HG03108 (cell line): ENCODE measurements around the gene TMEM253.

Experiments used
- ATAC-seq: cut with Tn5 transposase; IDR thresholded peaks from one replicate; pipeline ENCODE4 v1.9.1; 2021; ENCODE audit warnings: moderate library complexity; ENCODE audit not compliant: unreplicated experiment

Gene TMEM253

DNA sequence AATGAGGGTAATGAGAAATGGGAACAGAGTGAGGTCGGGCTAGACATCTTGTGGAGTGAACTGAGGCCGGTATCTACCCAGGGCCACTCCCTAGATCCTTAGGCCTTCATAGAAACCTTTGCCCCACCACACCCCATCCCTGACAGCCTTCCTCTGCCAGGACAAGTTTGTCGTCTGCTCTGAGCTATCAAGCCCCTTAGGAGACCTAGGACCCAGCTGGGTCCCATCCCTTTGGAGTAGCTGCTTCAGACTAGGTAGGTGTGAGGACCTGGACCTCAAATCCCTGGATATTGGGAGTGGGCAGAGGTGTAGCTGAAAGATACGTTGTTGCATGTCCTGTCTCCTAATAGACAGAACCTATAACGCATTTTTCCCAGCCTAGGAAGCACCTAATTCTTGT is at the start of gene TMEM253:
TSS of gene TMEM253 (plus strand) at position 136 of the 400 bp plus-strand sequence. CDS start 278 bp downstream, outside the sequence.
- ATAC-seq = no peak

DNA sequence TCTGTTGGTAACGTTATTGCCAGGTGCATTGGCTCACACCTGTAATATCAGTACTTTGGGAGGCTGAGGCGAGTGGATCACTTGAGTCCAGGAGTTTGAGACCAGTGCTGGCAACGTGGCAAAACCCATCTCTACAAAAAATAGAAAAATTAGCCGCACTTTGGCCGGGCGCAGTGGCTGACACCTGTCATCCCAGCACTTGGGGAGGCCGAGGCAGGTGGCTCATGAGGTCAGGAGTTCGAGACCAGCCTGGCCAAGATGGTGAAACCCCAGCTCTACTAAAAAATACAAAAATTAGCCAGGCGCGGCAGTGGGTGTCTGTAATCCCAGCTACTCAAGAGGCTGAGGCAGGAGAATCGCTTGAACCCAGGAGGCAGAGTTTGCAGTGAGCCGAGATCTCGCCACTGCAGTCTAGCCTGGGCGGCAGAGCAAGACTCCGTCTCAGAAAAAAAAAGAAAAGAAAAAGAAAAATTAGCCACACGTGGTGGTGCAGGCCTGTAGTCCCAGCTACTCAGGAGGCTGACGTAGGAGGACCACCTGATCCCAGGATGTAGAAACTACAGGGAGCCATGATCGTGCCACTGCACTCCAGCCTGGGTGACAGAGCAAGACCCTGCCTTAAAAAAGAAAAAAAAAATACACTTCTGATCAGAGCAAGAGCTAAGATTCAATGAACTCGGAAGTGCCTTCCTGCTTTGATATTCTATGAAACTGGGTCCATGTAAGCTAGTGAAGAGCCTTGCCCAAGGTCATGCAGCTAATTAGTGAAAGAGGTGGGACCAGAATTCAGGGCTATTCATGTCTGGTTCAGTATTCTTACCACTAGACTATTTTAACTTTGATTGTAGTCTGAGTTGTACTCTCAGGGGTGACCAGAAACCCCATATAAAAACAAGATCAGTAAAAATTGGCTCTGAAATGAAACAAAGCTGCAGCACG is 47.4 kb upstream of the TMEM253 start:
- no peak for ATAC-seq

DNA sequence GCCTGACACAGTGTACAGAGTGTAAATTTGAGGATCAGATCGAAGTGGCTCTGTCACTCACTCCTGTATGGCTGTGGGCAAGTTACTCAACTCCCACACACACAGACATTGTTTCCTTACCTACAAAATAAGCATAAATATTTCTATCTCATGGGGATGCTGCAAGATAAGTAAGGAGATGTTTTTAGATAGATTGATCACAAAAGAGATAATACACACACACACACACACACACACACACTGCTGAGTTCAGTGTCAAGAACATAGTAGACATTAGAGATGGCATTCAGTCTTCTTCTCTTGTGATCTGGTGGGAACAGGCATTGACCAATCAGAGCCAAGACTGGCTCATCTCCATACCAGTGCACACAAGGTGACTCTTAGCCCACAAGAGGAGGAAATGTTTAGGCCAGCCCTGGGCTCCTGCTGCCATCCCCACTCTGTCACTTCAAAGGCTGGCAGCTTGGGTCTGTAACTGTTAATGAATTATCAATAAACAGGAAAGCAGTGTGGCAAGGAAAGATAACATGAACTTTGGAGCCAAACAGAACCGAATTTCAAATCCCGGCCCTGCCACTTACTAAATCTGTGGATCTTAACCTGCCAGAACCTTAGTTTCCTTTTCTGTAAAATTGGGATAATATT is 46.6 kb upstream of the TMEM253 start:
- ATAC-seq = no peak

DNA sequence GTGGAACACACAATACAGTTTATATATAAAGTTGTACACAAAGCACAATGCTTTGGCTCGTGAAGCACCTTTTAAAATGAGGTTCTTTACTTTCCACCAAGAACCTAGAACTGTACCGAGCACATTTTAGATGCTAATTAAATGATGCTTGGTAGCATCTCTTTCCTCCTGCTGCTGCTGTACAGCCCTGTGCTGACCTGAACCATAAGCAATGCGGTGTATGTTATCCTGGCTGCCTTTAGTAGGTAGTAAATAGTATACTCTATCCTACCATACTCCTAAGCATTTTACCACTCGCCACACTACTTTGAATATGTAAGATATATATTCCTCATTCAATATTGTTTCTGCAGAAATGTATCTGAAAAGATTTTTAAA is 46.1 kb upstream of the TMEM253 start:
- no peak for ATAC-seq

DNA sequence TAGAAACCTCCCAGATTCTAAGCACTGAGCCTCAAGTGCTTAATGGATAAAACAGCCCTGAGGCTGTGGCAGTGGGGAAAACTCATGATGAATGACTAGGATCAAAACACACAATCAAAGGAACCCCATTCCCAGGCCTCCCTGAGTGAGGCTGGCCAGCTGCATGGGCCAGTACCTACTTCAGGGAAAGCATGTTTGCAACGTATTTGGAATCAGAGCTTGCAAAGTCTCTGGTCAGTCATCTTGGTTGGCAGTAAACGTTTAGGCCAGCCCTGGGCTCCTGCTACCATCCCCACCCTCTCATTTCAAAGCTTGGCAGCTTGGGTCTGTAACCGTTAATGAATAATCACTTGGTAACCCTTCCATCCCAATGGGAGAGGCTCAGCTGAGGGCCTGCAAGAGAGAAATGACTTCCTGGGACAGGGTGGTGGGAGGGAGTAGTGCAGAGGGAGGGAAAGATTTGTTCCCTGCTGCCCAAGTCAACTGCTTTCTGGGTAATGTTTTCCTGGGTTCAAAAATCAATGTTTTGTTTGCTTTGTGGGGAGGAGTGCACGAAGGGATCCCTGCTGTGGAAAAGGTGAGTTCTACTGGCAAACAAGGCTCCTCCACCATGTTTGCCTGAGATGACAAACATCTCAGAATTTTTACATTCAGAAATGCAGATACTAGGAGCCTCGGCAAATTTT is 45.3 kb upstream of the TMEM253 start:
- no peak for ATAC-seq

DNA sequence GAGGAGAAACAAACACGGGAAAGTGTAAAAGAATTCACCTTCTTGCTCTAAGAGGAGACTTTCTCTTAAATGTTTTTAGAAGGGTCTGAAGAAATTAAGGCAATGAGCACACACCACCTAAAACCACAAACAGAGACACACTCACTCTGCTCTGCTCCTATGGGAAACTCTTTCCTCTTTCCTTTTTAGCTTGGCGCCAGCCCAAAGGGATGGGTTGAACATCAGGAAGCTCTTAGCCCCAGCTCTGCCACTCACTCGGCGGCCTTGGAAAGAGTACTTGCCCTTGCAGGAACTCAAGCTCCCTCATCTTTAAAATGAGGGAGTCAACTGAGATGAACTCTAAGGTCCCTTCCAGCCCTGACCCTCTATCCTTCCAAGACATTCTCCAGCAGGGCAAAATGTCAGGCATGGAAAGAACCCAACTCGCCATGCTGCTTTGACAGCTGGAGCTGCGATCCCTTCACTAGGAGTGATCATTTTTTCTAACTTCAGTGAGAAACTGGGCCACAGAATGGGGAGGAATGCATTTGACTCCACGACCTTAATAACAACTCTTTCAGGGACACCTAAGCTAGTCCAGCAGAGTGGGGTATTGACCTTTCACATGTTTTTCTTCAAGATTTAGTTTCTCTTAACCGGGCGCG is 44.2 kb upstream of the TMEM253 start:
- no peak for ATAC-seq

DNA sequence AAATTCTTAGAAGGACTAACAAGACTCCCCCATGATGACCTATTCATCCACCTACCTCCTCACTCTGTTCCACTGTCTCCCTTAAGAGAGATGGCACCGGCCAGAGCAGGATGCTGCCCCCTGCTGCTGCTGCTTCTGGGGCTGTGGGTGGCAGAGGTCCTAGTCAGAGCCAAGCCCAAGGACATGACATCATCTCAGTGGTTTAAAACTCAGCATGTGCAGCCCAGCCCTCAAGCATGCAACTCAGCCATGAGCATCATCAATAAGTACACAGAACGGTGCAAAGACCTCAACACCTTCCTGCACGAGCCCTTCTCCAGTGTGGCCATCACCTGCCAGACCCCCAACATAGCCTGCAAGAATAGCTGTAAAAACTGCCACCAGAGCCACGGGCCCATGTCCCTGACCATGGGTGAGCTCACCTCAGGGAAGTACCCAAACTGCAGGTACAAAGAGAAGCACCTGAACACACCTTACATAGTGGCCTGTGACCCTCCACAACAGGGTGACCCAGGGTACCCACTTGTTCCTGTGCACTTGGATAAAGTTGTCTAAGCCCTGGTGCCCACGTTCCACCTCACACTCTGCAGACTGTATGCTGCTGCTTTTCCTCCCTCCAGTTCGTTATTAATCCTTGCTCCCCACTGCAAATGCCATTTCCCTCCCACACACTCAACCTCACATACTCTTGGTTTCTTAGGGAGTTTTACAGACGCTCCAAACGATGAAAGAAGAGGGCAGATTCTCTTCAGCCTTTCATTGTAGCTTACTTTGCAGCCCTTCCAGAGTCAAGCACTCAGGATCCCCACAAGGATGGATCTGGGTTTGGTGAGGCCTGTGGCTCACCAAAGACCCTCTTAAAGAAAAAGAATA is 42.8 kb upstream of the TMEM253 start, which contains the start of gene RNASE8:
TSS of gene RNASE8 (plus strand) at position 20 of the 873 bp plus-strand sequence. CDS start at position 91, 71 bp downstream.
- ATAC-seq = no peak

DNA sequence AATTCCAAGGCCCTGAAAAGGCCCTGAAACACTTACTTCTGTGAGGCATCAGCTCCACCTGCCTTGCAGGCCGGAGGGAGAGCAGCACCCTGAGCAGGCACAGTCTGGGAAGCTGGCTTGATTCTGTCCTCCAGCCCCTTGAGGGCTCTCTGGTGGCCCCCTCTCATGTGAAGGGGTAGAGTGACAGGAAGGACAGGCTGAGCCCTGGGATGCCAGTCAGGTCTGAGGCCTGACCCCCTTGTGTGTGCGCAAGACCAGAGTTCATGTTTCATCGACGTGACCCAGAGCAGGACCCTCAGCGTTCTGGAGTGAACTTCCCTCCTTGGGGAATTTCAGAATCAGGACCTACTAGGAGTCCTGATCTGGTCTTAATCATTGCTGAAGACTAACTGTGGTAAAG is 42.0 kb upstream of the TMEM253 start:
- ATAC-seq = no peak

DNA sequence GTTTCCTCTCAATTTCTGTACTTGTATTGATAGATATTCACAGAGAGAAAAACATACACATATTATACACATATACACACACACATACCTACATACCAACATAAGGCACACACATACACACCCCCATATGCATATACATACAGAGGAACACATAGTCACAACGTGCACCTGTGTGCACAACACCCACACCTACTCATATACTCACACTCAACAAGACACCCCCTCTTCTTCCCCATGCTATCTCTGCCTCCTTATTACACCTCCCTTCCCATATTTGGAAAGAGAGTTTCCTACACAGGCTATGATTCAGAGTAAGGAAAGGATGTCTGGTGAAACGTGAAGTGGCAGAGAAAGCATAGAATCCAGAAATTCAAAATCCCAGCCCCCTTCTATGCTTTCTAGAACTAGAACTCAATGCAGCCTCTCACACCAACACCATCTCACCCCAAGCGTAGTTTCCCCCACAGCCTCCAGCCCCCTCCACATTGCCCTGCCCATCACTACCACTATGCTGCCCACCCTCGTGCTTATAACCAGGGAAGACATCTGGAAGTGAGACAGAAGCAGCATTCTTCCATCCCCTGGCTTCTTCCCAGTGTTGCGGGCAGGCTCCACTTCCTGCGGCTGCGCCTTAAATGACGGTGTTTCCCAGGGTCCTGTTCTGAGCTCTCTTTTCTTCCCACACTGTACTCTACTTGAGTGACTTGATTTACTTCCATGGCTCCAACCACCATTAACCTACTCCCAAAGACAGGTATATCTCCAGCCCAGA is 40.8 kb upstream of the TMEM253 start:
- no peak for ATAC-seq

DNA sequence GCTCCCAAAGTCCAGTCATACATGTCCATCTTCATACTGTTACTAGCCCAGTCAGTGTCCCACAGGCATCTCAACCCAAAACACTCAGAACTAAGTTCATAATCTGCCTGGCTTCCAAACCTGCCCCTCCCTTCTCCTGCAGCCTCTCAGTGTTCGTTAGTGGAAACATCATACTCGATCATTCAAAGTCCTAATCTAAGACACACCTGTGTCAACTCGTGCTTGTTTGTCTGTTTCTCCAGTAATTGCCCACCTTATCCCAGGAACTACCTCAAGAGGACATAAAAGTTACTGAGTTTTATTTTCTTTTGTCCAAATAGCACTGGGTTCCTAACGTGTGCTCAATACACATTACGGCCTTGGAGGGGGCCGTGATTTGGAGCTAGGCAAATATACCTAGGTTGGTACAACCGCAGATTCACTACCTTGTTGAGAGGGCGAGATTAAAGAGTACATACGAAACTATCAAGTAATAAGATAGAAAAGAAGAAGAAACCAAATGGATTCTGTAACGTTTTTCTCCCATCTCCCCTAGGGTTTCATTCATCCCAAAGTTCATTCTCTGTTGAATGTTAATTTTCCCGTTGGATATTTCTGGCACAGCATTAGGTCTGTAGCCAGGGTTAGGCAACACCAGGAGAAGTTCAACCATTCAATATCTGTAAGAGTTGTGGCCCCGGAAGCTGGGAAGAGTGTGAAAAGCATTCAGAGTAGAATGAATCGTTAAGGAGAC is 40.1 kb upstream of the TMEM253 start:
- no peak for ATAC-seq

DNA sequence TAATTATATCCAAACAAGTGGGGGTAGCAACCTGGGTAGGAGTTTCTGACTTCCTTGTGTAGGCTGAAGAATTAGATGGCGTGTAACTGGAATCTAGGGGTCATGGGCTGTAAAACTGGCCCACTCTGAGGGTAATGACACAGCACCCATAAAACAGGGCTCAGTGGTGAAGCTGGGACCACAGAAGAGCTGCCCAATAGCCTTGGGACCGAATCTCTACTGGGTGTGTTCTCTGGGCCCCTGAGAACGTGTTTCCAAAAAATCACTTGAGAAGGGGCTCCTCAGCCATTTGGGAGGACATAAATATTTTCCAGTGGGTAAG is 39.6 kb upstream of the TMEM253 start:
- ATAC-seq = no peak

DNA sequence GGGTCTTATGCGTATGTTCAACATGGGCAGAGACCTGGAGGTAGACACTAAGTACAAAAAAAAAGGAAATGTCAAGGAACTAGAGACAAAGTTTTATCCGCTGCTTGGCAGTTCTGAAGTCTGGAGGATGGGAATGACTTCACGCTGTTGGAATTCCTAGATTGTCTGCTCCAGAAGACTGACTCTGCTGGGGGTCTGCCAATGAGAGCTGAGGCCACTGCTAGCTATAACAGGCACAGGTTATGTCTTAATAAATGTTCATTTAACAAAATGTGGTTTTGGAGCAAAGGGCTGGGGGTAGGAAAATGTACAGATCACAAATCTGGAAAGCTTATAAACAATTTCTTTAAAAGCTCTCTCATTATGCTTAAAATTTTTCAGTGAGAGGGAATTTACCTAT is 37.4 kb upstream of the TMEM253 start:
- ATAC-seq = no peak

DNA sequence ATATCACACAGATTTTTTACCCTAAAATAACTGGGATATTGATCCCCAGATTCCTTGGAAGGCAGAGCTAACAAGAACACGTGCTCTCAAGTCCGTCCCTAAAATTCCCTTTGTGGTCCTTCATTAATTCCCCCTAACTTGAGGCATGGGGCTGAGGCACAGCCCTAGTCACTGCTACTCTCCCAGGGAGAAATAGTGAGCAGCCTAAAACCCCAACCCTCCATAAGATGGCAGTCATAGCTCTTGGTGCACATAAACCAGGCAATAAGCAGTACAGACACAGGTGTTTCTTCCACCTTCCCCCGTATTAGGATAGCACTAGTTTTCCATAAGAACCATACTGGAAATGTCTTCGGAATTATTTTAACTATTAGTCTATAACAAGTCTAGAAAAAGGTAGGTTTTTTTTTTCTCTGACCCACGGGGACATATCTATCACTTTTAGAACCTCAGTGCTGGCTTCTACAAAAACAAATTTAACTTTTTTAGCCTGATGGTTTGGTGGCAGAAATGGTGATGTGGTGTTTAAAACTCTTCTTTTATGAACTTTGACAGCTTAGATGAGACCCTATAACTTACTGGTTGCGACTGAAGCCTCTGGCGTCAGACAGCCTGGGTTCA is 33.9 kb upstream of the TMEM253 start:
- ATAC-seq = no peak

DNA sequence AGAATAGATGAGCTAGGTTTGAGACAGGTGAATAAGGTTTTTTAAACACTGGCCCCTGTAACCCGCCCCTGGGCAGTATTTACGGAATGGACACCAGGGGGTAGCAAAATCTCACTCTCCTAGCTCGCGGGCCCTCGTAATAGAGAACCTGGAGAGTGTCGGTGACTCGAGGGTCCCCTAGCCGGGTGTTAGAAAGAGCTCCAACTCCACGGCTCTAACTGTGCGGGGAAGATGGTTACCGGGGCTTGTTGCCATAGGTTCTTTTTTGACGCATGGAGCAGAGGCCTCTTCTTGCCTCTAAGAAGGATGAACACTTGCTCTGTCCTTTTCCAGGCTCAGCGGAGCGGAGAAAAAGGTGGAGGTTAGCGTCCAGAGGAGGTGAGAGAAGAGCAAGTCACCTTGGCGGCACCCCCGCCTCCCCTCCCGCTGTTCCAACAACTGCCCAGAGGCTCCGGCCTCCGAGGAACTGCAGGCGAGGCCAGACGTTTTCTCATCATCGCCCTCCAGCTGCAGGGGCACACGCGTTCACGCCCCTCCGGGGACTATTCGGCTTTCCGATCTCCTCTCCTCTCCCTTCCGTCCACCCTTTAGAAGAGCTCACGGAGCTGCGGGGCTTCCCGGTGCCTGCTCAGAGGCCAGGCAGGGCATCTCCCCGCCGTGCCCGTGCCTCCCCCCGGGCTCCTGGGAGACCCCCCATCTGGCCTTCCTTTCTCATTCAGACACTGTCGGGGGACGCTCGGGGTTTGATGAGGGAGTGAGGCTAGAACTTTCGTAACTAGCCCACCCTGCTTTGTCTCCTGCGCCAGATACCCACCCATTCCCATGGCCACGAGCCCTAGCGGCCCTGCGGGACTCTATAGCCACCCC is 32.1 kb upstream of the TMEM253 start:
- no peak for ATAC-seq

DNA sequence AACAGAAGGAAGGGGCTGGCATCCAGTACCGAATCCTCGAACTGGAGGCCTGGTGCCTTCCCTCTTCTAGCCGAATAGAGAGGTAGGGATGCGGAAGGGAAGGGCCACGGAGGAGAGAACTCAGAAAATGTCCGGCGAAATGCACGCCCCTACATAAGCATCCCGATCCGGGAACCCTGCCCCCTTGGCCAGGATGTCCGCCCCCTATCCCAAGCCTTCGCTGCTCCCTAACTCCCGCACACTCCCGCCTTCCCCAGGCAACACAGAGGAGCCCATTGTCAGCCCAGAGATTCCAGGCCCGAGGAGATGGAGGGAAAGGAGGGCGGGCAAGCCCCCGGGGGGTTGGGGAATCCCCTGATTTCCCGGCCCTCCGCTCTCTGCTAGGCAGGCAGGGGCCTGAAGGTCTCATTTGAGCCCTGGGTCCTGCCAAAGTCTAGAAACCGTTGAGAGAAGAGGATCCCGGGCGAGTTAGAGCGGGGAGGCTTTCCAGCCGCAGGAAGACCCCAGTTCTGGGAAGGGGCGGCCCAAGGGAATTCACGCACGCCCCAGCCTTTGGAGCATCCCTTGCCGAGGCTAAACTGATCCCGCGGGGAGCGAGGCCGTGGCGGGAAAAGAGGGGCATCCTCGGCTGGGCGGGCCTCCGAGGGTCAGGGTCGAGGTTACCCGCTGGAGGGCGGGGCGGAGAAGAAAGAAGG is 31.3 kb upstream of the TMEM253 start:
- ATAC-seq = no peak

DNA sequence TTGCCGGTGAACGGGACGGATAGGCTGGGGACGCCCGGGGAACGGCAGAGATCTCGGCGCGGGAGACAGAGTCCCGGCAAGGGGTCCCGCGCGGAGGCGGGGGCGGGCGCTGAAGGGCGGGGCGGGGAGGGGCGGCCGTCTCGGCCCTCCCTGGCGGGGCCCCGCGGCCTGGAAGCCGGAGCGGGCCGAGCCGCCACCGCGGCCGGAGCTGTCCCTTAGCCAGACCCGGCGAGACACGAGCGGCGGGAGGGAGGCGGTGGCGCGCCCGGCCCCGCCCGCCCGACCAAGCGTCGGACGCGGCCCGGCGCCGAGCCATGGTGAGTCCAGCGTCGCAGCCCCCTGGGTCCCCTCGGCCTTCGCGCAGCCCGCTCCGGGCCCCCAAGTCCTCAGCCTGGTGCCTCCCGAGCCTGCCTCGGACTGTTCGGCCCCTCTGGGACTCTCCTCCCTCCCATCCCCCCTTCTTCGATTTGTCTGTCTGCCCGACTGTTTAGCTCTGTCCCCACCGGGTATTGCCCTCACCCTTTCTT is 30.7 kb upstream of the TMEM253 start, which contains the start of gene ARHGEF40:
TSS of gene ARHGEF40 (plus strand) at position 222 of the 527 bp plus-strand sequence. CDS start at position 315, 93 bp downstream.
- no peak for ATAC-seq
